ENCODE results near the gene EFCAB9. TPM values are rescaled to one million over a fixed set of nuclear protein-coding genes. Genes with fewer than 3 reads are reported as not detected.

Gene EFCAB9
- total and polyA plus RNA-seq, 9 donors: not detected

GRCh38 chr5:172177176-172177575 is 16.8 kb upstream of the EFCAB9 start:
- no peaks in the 10 kb centered on the region for H3K27me3 ChIP-seq
- H3K36me3 ChIP-seq: no peaks in the 10 kb centered on the region
- TF ChIP-seq POLR2A (IDR thresholded peaks at IDR 0.05) (no peak), EP300 (IDR thresholded peaks at IDR 0.05) (no peak)
- TF ChIP-seq, protein P1, sequence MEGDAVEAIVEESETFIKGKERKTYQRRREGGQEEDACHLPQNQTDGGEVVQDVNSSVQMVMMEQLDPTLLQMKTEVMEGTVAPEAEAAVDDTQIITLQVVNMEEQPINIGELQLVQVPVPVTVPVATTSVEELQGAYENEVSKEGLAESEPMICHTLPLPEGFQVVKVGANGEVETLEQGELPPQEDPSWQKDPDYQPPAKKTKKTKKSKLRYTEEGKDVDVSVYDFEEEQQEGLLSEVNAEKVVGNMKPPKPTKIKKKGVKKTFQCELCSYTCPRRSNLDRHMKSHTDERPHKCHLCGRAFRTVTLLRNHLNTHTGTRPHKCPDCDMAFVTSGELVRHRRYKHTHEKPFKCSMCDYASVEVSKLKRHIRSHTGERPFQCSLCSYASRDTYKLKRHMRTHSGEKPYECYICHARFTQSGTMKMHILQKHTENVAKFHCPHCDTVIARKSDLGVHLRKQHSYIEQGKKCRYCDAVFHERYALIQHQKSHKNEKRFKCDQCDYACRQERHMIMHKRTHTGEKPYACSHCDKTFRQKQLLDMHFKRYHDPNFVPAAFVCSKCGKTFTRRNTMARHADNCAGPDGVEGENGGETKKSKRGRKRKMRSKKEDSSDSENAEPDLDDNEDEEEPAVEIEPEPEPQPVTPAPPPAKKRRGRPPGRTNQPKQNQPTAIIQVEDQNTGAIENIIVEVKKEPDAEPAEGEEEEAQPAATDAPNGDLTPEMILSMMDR (IDR thresholded peaks at IDR 0.05): no peak
- no peak overlapping the region for H3K27ac ChIP-seq
- no peak for DNase-seq
- H3K9me3 ChIP-seq: no peaks in the 10 kb centered on the region
- no peaks in the 10 kb centered on the region for H3K4me1 ChIP-seq (ENCODE audit: insufficient read depth)
- no peak overlapping the region for H3K4me3 ChIP-seq
- 88 to 92% (median 90%) methylated on average over 7 of the region's 7 CpGs for WGBS, 3 donors
- intact Hi-C loops (cut with DNase I): no loop called here

DNA sequence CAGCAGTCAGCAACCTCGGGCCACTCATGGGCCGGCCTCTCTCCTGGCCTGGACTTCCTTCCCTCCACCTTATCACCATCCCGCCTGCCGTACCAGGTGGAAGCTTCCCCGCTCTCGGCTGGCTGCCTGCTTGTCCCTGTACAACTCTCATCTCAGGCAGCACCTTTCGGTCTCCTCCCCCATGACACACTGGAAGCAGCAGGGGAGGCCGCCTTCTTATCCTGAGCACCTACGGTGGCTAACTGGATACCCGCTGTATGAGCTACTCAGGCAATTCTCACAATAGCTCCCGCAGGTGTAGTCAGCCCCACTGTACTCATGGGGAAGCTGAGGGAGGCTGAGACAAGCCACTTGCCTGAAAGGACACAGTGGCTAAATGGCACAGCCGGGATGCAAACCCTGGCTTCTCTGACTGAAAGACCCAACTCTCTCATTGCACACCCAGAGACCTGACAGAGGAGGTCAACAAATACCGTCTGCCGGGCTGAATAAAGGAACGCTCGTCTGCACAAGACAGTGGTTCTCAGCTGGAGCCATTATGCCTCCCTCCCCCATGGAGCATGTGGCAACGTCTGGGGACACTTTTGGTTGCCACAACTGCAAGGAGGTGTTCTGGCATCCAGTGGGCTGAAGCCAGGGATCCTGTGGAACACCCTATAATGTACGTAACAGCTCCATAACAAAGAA is 15.5 kb upstream of the EFCAB9 start:
- DNase-seq: no peak
- H3K27me3 ChIP-seq: no peaks in the 10 kb centered on the region
- no peaks in the 10 kb centered on the region for H3K9me3 ChIP-seq
- H3K27ac ChIP-seq: no peak overlapping the region
- WGBS, 3 donors: 78 to 84% (median 81%) methylated on average over 18 of the region's 18 CpGs
- TF ChIP-seq, protein P1 (IDR thresholded peaks at IDR 0.05): no peak
- TF ChIP-seq POLR2A (IDR thresholded peaks at IDR 0.05) (no peak), EP300 (IDR thresholded peaks at IDR 0.05) (no peak)
- H3K4me3 ChIP-seq: no peak overlapping the region
- intact Hi-C loops (cut with DNase I): no loop called here
- no peaks in the 10 kb centered on the region for H3K36me3 ChIP-seq
- H3K4me1 ChIP-seq (ENCODE audit: insufficient read depth): no peaks in the 10 kb centered on the region

- TF ChIP-seq POLR2A (IDR thresholded peaks at IDR 0.05): no peak
- no peak for TF ChIP-seq EP300 (IDR thresholded peaks at IDR 0.05)
- TF ChIP-seq, protein P1 (IDR thresholded peaks at IDR 0.05): no peak
- Histone ChIP-seq H3K9me3 (no peaks in the 10 kb centered on the region), H3K27ac (no peak overlapping the region), H3K4me1 (ENCODE audit: insufficient read depth) (no peaks in the 10 kb centered on the region), H3K36me3 (no peaks in the 10 kb centered on the region), H3K27me3 (no peaks in the 10 kb centered on the region), H3K4me3 (no peak overlapping the region)
- intact Hi-C loops (cut with DNase I): no loop called here
- WGBS, 3 donors: 60 to 71% (median 70%) methylated on average over 18 of the region's 18 CpGs
- no peak for DNase-seq
Observed at GRCh38 chr5:172178991-172179989, 14.7 kb upstream of the EFCAB9 start.

GRCh38 chr5:172180936-172181335 is 13.0 kb upstream of the EFCAB9 start:
- no peaks in the 10 kb centered on the region for H3K27me3 ChIP-seq
- no peaks in the 10 kb centered on the region for H3K4me1 ChIP-seq (ENCODE audit: insufficient read depth)
- TF ChIP-seq EP300 (IDR thresholded peaks at IDR 0.05): no peak
- TF ChIP-seq POLR2A (IDR thresholded peaks at IDR 0.05): no peak
- TF ChIP-seq, protein P1 (IDR thresholded peaks at IDR 0.05): no peak
- DNase-seq: no peak
- no peak overlapping the region for H3K4me3 ChIP-seq
- H3K9me3 ChIP-seq: no peaks in the 10 kb centered on the region
- no peaks in the 10 kb centered on the region for H3K36me3 ChIP-seq
- no peak overlapping the region for H3K27ac ChIP-seq
- intact Hi-C loops (cut with DNase I): loop anchor here in 3 of 4 donors (10.0 kb wide), 2 partner anchors 266 to 766 kb away; partner anchors contain the start of gene FGF18 (in 1 of the 3)
- 96 to 97% (median 97%) methylated on average over 9 of the region's 9 CpGs for WGBS, 3 donors

All from ovary (tissue), 9 donors.